Heart right ventricle (tissue), 16 donors: ENCODE results near the gene HLA-A. TPM values are rescaled to one million over a fixed set of nuclear protein-coding genes. Genes with fewer than 3 reads are reported as not detected.

Experiments used
- ATAC-seq, 8 donors: fragments of 200-7000 bp; cut with Tn5 transposase; one replicate each; pipeline ENCODE4 v1.9.1; 2020; ENCODE audit warnings: mild to moderate bottlenecking in 8 of 8, moderate library complexity in 8 of 8, moderate number of reproducible peaks in 1 of 8
- DNase-seq, 2 donors: peaks; one replicate each; pipeline ENCODE4 v3.0.0-alpha.2; 2020
- H3K27ac ChIP-seq, 10 donors: fragments of 200-600 bp; sonication (generic) in 2 of 10; one replicate each; pipeline versions ENCODE4 v1.5.0 to v1.8.0; 2020 to 2022; ENCODE audit warnings: mild to moderate bottlenecking in 3 of 10
- H3K27me3 ChIP-seq, 7 donors: fragments of 200-600 bp; one replicate each; pipeline ENCODE4 v1.8.0; 2021 to 2022; ENCODE audit warnings: mild to moderate bottlenecking in 2 of 7
- H3K36me3 ChIP-seq, 9 donors: fragments of 200-600 bp; sonication (generic) in 1 of 9; one replicate each; pipeline versions ENCODE4 v1.5.0 to v1.8.0; 2020 to 2022; ENCODE audit warnings: mild to moderate bottlenecking in 2 of 9
- H3K4me1 ChIP-seq, 9 donors: fragments of 200-600 bp; sonication (generic) in 1 of 9; one replicate each; pipeline versions ENCODE4 v1.5.0 to v1.8.0; 2020 to 2022; ENCODE audit warnings: mild to moderate bottlenecking in 4 of 9
- H3K4me3 ChIP-seq, 10 donors: fragments of 200-600 bp; sonication (generic) in 2 of 10; one replicate each; pipeline versions ENCODE4 v1.5.0 to v1.8.0; 2020 to 2022; ENCODE audit warnings: mild to moderate bottlenecking in 7 of 10, moderate library complexity in 2 of 10
- H3K9me3 ChIP-seq, 11 donors: fragments of 200-600 bp in 10 of 11; sonication (generic) in 2 of 11; one replicate each; pipeline versions ENCODE4 v1.5.0 to v1.8.0; 2013 to 2022; ENCODE audit warnings: mild to moderate bottlenecking in 2 of 11, control low read depth in 1 of 11, moderate library complexity in 1 of 11
- CTCF ChIP-seq, 9 donors: fragments of 200-600 bp; sonication (generic) in 2 of 9; IDR thresholded peaks; one replicate each; pipeline versions ENCODE4 v1.5.0 to v1.8.0; 2021 to 2022; ENCODE audit warnings: antibody characterized with exemption in 9 of 9, mild to moderate bottlenecking in 5 of 9, moderate library complexity in 1 of 9
- WGBS, 2 donors: extraction: QIAGEN DNeasy Blood & Tissue Kit; methylation state at CpG; one replicate each; pipeline ENCODE4 v1.1.7; 2013; ENCODE audit warnings: inconsistent platforms in 1 of 2; 5-methylcytosine and 5-hydroxymethylcytosine counted together
- intact Hi-C, 10 donors: fragments of 100-400 bp; cut with DNase I; formaldehyde crosslinking; loops; one replicate each; pipeline versions ENCODE4 v1.11.1 to v1.14.2; 2022
- polyA plus RNA-seq, 2 donors: library from polyadenylated mRNA; stranded (reverse); fragments of 200-250 nt; gene quantifications; one replicate each; pipeline ENCODE4 v1.2.3, GENCODE V29; 2013
- total RNA-seq, 10 donors: library from RNA; stranded (reverse); fragmentation: NEBNext Ultra II Directional in 3 of 10; extraction: Animal tissue kit (Norgen Biotek cat#: 25700) in 3 of 10; gene quantifications; one replicate each; pipeline versions ENCODE4 v1.2.1 to v1.2.4, GENCODE V29; 2021 to 2023
- donor health status: Arrhythmogenic right ventricular cardiomyopathy.
- donor health status: ischemic (EF 13 %, LVEDD 7.1; RV severe dilation, severe dysfunction).
- donor health status: healthy with polysubstance abuse.
- donor health status: DM: no; HTN: yes; CAD: no.
- donor health status: DM: no; HTN: no; CAD: no.
- donor health status: ischemic (EF 25% LVEDD 6.9; RV normal size, moderate dysfunction).
- donor health status: ischemic (EF 25% LVEDD 5.7; RV mildly dilated, moderate dysfunction).
- donor health status: healthy.
- donor health status: DM: yes; HTN: yes; CAD: no.
- donor health status: Ischemic cardiomyopathy.
- donor health status: ischemic (EF 35%, LVEDD 5.7; RV mildly dilated, moderate dysfunction).
- donor health status: nonischemic (EF 11% LVEDD 7.7; RV severe dilation, severe dysfunction).
- donor health status: DM: yes; HTN: yes; CAD: no.
- donor health status: PGD.
- donor health status: ischemic (EF 29% LVEDD 5.4; RV normal size, mild dysfunction).
- donor health status: nonischemic (EF 23%, LVEDD 6.1; RV moderate dilation, normal function).

HLA-A gene
- total and polyA plus RNA-seq, 12 donors = 218 to 1,594 (median 312) TPM

- 75 to 81% methylated on average over 10 of the region's 10 CpGs for WGBS, 2 donors
- no peak for TF ChIP-seq CTCF (IDR thresholded peaks at IDR 0.05)
- H3K27ac ChIP-seq = peak overlapping the region in 2 of 10 donors; percentile 34 to 35
- no peak overlapping the region for H3K4me3 ChIP-seq
- H3K9me3 ChIP-seq = no peaks in the 10 kb centered on the region
- no peak for ATAC-seq
- H3K4me1 ChIP-seq = peaks cover 0 to 22% (median 14%) of the 10 kb centered on the region in 9 donors
- peaks cover 0 to 28% (median 0%) of the 10 kb centered on the region in 7 donors for H3K27me3 ChIP-seq
- intact Hi-C loops = no loop called here
- H3K36me3 ChIP-seq = no peaks in the 10 kb centered on the region
- no peak for DNase-seq
Measured at GRCh38 chr6:29980511-29980910, 38.2 kb downstream of the HLA-A start.

- intact Hi-C loops = no loop called here
- peak overlapping the region in 1 of 10 donors; percentile 35 for H3K27ac ChIP-seq
Measured at GRCh38 chr6:29981211-29981812, 39.0 kb downstream of the HLA-A start.

GRCh38 chr6:29982097-29982496 lies 39.8 kb downstream of the HLA-A start:
- no peak for DNase-seq
- Histone ChIP-seq H3K27ac (no peak overlapping the region), H3K4me3 (no peak overlapping the region), H3K4me1 (peaks cover 0 to 12% (median 5%) of the 10 kb centered on the region in 9 donors), H3K9me3 (no peaks in the 10 kb centered on the region), H3K36me3 (no peaks in the 10 kb centered on the region), H3K27me3 (peaks cover 0 to 12% (median 0%) of the 10 kb centered on the region in 7 donors)
- intact Hi-C loops = no loop called here
- no peak for ATAC-seq
- no peak for TF ChIP-seq CTCF (IDR thresholded peaks at IDR 0.05)

More at GRCh38 chr6:29981211-29981812, 39.0 kb downstream of the HLA-A start:
- no peak for TF ChIP-seq CTCF (IDR thresholded peaks at IDR 0.05)
- Histone ChIP-seq H3K36me3 (no peaks in the 10 kb centered on the region), H3K9me3 (no peaks in the 10 kb centered on the region), H3K4me3 (no peak overlapping the region), H3K4me1 (peaks cover 0 to 14% (median 6%) of the 10 kb centered on the region in 9 donors), H3K27me3 (peaks cover 0 to 20% (median 0%) of the 10 kb centered on the region in 7 donors)
- 59 to 66% methylated on average over 8 of the region's 8 CpGs for WGBS, 2 donors
- no peak for DNase-seq
- ATAC-seq = no peak

- 53 to 89% methylated on average over 3 of the region's 3 CpGs for WGBS, 2 donors
- Histone ChIP-seq H3K4me3 (no peak overlapping the region), H3K36me3 (no peaks in the 10 kb centered on the region), H3K27me3 (no peaks in the 10 kb centered on the region), H3K4me1 (peaks cover 0 to 3% (median 0%) of the 10 kb centered on the region in 9 donors), H3K9me3 (no peaks in the 10 kb centered on the region), H3K27ac (no peak overlapping the region)
- intact Hi-C loops = no loop called here
- TF ChIP-seq CTCF (IDR thresholded peaks at IDR 0.05) = no peak
- DNase-seq (no peak), ATAC-seq (no peak)
Measured at GRCh38 chr6:29984232-29984631, 41.9 kb downstream of the HLA-A start.
